VCaP (cell line): ENCODE measurements around the gene FARS2.

ENCODE experiments used
- H3K27ac ChIP-seq: fragments of 450-650 bp; 2 replicates; pipeline ENCODE4 v1.5.1; 2017
- CTCF ChIP-seq: fragments of 450-650 bp; conservative IDR thresholded peaks from 2 replicates; pipeline ENCODE4 v1.5.1; 2017; ENCODE audit warnings: mild to moderate bottlenecking, moderate library complexity

FARS2 gene

DNA sequence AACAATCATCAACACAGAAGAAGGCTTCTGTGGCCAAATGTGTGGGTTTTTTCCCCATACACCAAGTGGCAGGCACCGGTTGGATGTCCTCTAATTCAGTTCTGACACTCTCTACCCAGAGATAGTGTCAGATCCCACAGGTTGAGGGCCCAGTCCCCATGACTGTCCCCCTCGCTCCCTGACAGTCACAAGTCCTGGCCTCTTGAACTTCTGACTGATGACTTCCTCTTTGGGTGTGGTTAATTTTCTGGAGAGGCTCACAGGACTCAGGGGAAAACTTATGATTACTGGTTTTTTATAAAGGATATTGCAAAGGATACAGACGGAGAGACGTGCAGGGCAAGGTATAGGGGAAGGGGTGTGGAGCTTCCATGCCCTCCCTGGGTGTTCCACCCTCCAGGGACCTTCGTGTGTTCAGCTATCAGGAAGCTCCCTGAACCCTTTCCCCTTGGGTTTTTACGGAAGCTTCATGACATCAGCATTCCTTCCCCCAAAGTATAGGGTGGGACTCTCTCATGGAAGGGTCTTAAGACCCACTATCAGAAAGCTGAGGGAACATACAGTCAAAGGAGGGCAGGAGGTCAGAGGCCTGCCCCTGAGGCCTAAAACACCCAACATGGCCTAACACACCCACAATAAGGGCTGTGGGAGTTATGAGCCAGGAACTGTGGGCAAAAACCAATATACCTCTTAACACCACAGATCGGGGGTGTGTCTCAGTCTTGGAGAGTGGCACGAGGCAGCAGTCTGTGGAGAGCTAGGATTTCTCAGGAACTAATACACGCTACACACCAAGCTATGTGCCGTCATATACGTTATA is 33.3 kb downstream of the FARS2 start:
- TF ChIP-seq CTCF: no peak
- no peak overlapping the region for H3K27ac ChIP-seq

- no peak overlapping the region for H3K27ac ChIP-seq
- no peak for TF ChIP-seq CTCF
Observed at GRCh38 chr6:5295623-5296022, 34.3 kb downstream of the FARS2 start.

- H3K27ac ChIP-seq: no peak overlapping the region
- no peak for TF ChIP-seq CTCF
Observed at GRCh38 chr6:5300206-5300764, 39.0 kb downstream of the FARS2 start.

GRCh38 chr6:5302220-5302946 is 41.1 kb downstream of the FARS2 start:
- no peak for TF ChIP-seq CTCF
- no peak overlapping the region for H3K27ac ChIP-seq

DNA sequence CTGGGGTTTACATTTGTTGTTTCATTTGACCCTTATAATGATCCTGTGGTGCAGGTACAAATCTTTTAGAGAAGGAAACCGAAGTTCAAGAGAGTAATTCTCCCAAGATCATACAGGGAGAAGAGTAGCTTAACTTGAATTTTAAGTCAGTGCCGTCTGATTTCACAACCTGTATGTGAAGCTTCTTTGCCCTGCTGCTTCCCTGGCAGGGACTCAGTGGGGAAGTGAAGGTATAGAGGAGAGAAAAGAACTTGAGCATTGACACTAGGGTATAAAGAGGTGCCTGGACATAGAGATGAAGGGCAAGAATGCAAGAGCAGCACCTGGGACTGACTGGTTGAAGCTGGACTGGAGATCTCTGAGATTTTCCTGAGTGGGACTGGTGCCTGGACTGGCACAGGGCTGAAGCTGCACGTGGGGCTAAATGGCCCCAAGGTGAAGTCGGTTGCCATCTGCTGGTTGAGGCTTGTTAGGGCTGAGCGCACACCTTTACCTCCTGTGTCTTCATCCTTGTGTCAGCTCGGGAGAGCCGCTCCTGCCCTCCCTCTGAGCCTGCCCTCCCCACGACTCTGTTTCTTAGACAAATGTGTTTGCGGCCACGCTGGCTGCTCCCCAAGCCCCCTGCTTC is 41.8 kb downstream of the FARS2 start:
- H3K27ac ChIP-seq: 0 out of 2 replicates have a peak overlapping the region, but pooled peaks have one; percentile 13
- TF ChIP-seq CTCF: peak; percentile 80

DNA sequence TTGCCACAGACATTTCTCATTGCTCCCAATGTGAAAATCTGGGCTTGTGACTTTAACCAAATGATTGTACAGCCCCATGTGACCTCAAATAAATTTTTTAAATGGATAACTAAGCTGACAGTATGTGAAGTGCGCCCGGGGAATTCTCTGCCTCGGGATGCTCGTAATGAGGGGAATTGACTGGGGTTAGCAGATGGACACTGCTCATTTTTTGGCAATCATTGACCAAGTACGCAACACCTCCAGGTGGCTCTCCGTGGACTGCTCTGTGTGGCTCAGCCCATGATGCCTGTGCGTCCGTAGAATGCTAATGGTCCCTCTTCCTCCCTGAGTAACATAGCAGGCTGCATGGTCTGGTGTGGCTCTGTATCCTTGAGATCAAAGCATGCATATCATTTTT is 42.4 kb downstream of the FARS2 start:
- H3K27ac ChIP-seq: 0 out of 2 replicates have a peak overlapping the region, but pooled peaks have one; percentile 13
- TF ChIP-seq CTCF: no peak

GRCh38 chr6:5305968-5306626 is 44.8 kb downstream of the FARS2 start:
- TF ChIP-seq CTCF: no peak
- no peak overlapping the region for H3K27ac ChIP-seq
